ENCODE results near the gene XRCC1.

DNA sequence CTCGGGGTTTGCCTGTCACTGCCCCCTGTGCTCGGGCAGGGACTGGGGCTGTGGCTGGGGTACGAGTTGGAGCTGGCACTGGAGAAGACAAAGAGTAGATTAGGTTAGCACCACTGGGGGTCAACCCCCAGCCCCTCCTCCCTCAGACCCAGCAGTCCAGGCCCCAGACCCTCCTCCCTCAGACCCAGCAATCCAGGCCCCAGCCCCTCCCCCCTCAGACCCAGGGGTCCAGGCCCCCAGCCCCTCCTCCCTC is 23.2 kb downstream of the XRCC1 start:
- TF ChIP-seq POLR2A (IDR thresholded peaks at IDR 0.05), result no peak
- TF ChIP-seq, protein P1, sequence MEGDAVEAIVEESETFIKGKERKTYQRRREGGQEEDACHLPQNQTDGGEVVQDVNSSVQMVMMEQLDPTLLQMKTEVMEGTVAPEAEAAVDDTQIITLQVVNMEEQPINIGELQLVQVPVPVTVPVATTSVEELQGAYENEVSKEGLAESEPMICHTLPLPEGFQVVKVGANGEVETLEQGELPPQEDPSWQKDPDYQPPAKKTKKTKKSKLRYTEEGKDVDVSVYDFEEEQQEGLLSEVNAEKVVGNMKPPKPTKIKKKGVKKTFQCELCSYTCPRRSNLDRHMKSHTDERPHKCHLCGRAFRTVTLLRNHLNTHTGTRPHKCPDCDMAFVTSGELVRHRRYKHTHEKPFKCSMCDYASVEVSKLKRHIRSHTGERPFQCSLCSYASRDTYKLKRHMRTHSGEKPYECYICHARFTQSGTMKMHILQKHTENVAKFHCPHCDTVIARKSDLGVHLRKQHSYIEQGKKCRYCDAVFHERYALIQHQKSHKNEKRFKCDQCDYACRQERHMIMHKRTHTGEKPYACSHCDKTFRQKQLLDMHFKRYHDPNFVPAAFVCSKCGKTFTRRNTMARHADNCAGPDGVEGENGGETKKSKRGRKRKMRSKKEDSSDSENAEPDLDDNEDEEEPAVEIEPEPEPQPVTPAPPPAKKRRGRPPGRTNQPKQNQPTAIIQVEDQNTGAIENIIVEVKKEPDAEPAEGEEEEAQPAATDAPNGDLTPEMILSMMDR (IDR thresholded peaks at IDR 0.05), result no peak

All from thyroid gland (tissue), 4 donors.